ENCODE results near the gene NALCN. TPM values are rescaled to one million over a fixed set of nuclear protein-coding genes. Genes with fewer than 3 reads are reported as not detected.

NALCN gene
- total RNA-seq, 4 donors from 2014 or later: 0.47 to 0.57 TPM; not detected in 2

DNA sequence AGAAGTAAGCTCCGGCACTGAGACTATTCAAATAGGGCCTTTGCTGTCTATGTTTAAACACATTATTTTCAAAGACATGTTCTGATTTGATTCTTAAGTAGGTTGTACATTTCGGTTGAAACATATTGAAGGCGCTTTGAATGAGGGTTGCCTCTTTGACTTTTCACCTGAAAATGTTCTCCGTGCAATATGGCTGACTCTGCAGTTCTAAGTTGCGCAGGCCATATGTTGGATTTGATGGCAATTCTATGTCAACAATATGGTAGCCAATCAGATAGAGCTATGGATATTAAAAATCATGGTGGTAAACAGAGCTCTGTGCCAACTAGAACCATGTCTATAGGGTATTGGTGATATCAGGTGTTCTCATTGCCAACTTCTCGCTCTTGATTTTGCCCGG is 307.3 kb downstream of the NALCN start:
- Histone ChIP-seq H3K36me3 (no peaks in the 10 kb centered on the region), H3K9me3 (no peaks in the 10 kb centered on the region), H3K4me3 (no peak overlapping the region), H3K27ac (no peak overlapping the region), H3K27me3 (peaks cover 0 to 8% (median 0%) of the 10 kb centered on the region in 4 donors), H3K4me1 (no peaks in the 10 kb centered on the region)
- TF ChIP-seq POLR2A (IDR thresholded peaks at IDR 0.05) (no peak), CTCF (IDR thresholded peaks at IDR 0.05) (no peak)
- DNase-seq: no peak
- 91 to 92% methylated on average over 7 of the region's 7 CpGs for WGBS, 2 donors
- intact Hi-C loops (cut with DNase I): loop anchor here (10.0 kb wide), 1 partner anchor 384 kb away; no protein-coding TSS in a partner anchor

- intact Hi-C loops (cut with DNase I): no loop called here
- no peaks in the 10 kb centered on the region for H3K4me1 ChIP-seq
- no peaks in the 10 kb centered on the region for H3K9me3 ChIP-seq
- H3K36me3 ChIP-seq: no peaks in the 10 kb centered on the region
- TF ChIP-seq POLR2A (IDR thresholded peaks at IDR 0.05) (no peak), CTCF (IDR thresholded peaks at IDR 0.05) (no peak)
- H3K27me3 ChIP-seq: peaks cover 0 to 3% (median 0%) of the 10 kb centered on the region in 4 donors
- H3K4me3 ChIP-seq: no peak overlapping the region
- H3K27ac ChIP-seq: no peak overlapping the region
- DNase-seq: no peak
- WGBS, 2 donors: 86 to 95% methylated on average over 4 of the region's 4 CpGs
These were observed 317.4 kb downstream of the NALCN start for GRCh38 chr13:101098873-101099272.

- no peaks in the 10 kb centered on the region for H3K9me3 ChIP-seq
- intact Hi-C loops (cut with DNase I): no loop called here
- H3K27ac ChIP-seq: no peak overlapping the region
- no peaks in the 10 kb centered on the region for H3K4me1 ChIP-seq
- DNase-seq: no peak
- H3K27me3 ChIP-seq: no peaks in the 10 kb centered on the region
- H3K4me3 ChIP-seq: no peak overlapping the region
- no peaks in the 10 kb centered on the region for H3K36me3 ChIP-seq
- TF ChIP-seq POLR2A (IDR thresholded peaks at IDR 0.05) (no peak), CTCF (IDR thresholded peaks at IDR 0.05) (no peak)
These were observed 323.3 kb downstream of the NALCN start for GRCh38 chr13:101092985-101093384.

DNA sequence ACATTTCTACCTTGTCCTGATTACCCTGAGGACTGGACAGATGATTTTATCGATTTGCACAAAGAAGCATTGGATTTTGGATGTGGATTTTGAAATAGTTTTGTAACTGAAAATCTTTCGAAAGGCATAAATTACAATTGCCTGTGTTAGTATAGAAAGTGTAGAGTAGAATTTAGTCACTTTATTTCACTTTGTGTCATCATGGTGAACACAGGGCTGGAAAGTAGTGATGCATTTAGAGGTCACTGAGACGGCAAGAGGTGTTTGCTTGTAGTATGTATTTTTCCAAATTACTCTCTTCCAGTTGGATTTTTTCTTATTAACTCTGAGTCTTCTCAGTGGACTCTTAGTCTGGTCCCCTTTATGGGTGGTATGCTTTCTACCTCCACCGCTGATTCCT is 326.0 kb downstream of the NALCN start:
- Histone ChIP-seq H3K4me3 (no peak overlapping the region), H3K9me3 (no peaks in the 10 kb centered on the region), H3K27ac (no peak overlapping the region), H3K36me3 (no peaks in the 10 kb centered on the region), H3K4me1 (no peaks in the 10 kb centered on the region), H3K27me3 (no peaks in the 10 kb centered on the region)
- intact Hi-C loops (cut with DNase I): no loop called here
- WGBS, 2 donors: 59 to 78% methylated on average over 4 of the region's 4 CpGs
- no peak for TF ChIP-seq CTCF (IDR thresholded peaks at IDR 0.05)
- TF ChIP-seq POLR2A (IDR thresholded peaks at IDR 0.05): no peak
- DNase-seq: no peak

- Histone ChIP-seq H3K9me3 (no peaks in the 10 kb centered on the region), H3K27me3 (no peaks in the 10 kb centered on the region), H3K27ac (no peak overlapping the region), H3K4me3 (no peak overlapping the region), H3K4me1 (no peaks in the 10 kb centered on the region), H3K36me3 (no peaks in the 10 kb centered on the region)
- WGBS, 2 donors: 21 to 70% methylated on average over 2 of the region's 2 CpGs
- intact Hi-C loops (cut with DNase I): no loop called here
- DNase-seq: no peak
- no peak for TF ChIP-seq CTCF (IDR thresholded peaks at IDR 0.05)
These were observed 330.8 kb downstream of the NALCN start for GRCh38 chr13:101085551-101085950.

All from esophagus squamous epithelium (tissue), 5 donors.